Measurements from ENCODE around the gene NETO2. TPM values are rescaled to one million over a fixed set of nuclear protein-coding genes. Genes with fewer than 3 reads are reported as not detected.

Gene NETO2
- total RNA-seq, 1 experiment from 2014 or later, result 38.2 TPM

- no TSS peak for BruUV-seq (replicated peaks)
- H3K27me3 ChIP-seq (ENCODE audit: control insufficient read depth, insufficient read depth, low read length), result no peaks in the 10 kb centered on the region
- POLR2A ChIA-PET, result no interaction called here
- H3K9me3 ChIP-seq (ENCODE audit: control insufficient read depth, insufficient read depth, low read depth, low read length), result no peaks in the 10 kb centered on the region
- H3K4me1 ChIP-seq (ENCODE audit: control insufficient read depth, insufficient read depth, low read length), result no peaks in the 10 kb centered on the region
- H3K27ac ChIP-seq (ENCODE audit: low read length), result no peak overlapping the region
- DNase-seq (ENCODE audit: low read depth, low spot score) (no peak), ATAC-seq (no peak)
- CTCF ChIA-PET, result no interaction called here
- intact Hi-C loops (cut with micrococcal nuclease; ENCODE audit: unreplicated experiment), result no loop called here
- TF ChIP-seq REST (IDR thresholded peaks at IDR 0.05; ENCODE audit: insufficient read depth in 1 of 2, low read depth in 2 of 2, low read length in 1 of 2), result no peak
- no peak for TF ChIP-seq POLR2AphosphoS5 (IDR thresholded peaks at IDR 0.05; ENCODE audit: low read depth, low read length)
- TF ChIP-seq TCF7L2 (IDR thresholded peaks at IDR 0.05; ENCODE audit: low read depth, low read length), result no peak
- no peak for TF ChIP-seq CTCF (IDR thresholded peaks at IDR 0.05)
- TF ChIP-seq SIN3A (IDR thresholded peaks at IDR 0.05; ENCODE audit: borderline replicate concordance, insufficient read depth, low read depth, low read length), result no peak
- in situ Hi-C loops (cut with HindIII; ENCODE audit: low pct_unique_long_range_greater_than_20kb, low sequenced_read_pairs), result no loop called here
- no peaks in the 10 kb centered on the region for H3K36me3 ChIP-seq (ENCODE audit: control insufficient read depth, insufficient read depth, low read length)
- H3K4me3 ChIP-seq (ENCODE audit: low read depth in 2 of 2, low read length in 2 of 2), result no peak overlapping the region
These were observed 73.7 kb downstream of the NETO2 start for GRCh38 chr16:47069841-47070584.

GRCh38 chr16:47069313-47069712 lies 74.4 kb downstream of the NETO2 start:
- in situ Hi-C loops (cut with HindIII; ENCODE audit: low pct_unique_long_range_greater_than_20kb, low sequenced_read_pairs) (no loop called here), intact Hi-C loops (cut with micrococcal nuclease; ENCODE audit: unreplicated experiment) (no loop called here)
- DNase-seq (ENCODE audit: low read depth, low spot score) (no peak), ATAC-seq (no peak)
- Histone ChIP-seq H3K36me3 (ENCODE audit: control insufficient read depth, insufficient read depth, low read length) (no peaks in the 10 kb centered on the region), H3K9me3 (ENCODE audit: control insufficient read depth, insufficient read depth, low read depth, low read length) (no peaks in the 10 kb centered on the region), H3K4me3 (ENCODE audit: low read depth in 2 of 2, low read length in 2 of 2) (no peak overlapping the region), H3K4me1 (ENCODE audit: control insufficient read depth, insufficient read depth, low read length) (no peaks in the 10 kb centered on the region), H3K27ac (ENCODE audit: low read length) (no peak overlapping the region), H3K27me3 (ENCODE audit: control insufficient read depth, insufficient read depth, low read length) (no peaks in the 10 kb centered on the region)
- ChIA-PET POLR2A (no interaction called here), CTCF (no interaction called here)
- BruUV-seq (replicated peaks), result no TSS peak
- no peak for TF ChIP-seq REST (IDR thresholded peaks at IDR 0.05; ENCODE audit: insufficient read depth in 1 of 2, low read depth in 2 of 2, low read length in 1 of 2)
- TF ChIP-seq TCF7L2 (IDR thresholded peaks at IDR 0.05; ENCODE audit: low read depth, low read length), result no peak
- TF ChIP-seq POLR2AphosphoS5 (IDR thresholded peaks at IDR 0.05; ENCODE audit: low read depth, low read length), result no peak
- TF ChIP-seq CTCF (IDR thresholded peaks at IDR 0.05), result no peak
- no peak for TF ChIP-seq SIN3A (IDR thresholded peaks at IDR 0.05; ENCODE audit: borderline replicate concordance, insufficient read depth, low read depth, low read length)
